Measurements from ENCODE around the gene ALG13.
A peak's percentile ranks its signal among the peaks of the same experiment; 100 is the strongest.

The ALG13 gene

DNA sequence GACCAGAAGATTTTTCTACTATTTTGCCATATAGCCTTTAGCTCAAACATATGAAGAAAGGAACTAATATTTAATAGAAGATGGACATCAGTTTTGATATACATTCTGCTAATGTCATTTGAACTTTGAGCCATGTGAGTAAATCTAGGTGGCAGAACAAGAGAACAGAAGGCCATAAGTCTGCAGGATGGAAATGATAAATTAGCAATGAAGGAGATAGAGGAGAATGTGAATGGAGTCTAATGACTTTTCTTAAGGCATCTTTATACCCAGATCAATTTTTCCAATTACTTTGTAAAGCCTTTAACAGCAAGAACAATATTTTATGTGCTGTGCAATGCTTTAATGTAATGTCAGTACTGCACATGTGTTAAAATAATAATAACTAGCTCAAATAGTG, 30.1 kb upstream of the ALG13 start:
- H2AFZ ChIP-seq (ENCODE audit: low read depth, low read length): no peak overlapping the region
- no peak overlapping the region for H2AK5ac ChIP-seq (ENCODE audit: low read length, severe bottlenecking)
- H2BK120ac ChIP-seq (ENCODE audit: low read depth, low read length): no peak overlapping the region
- no peak overlapping the region for H2BK12ac ChIP-seq (ENCODE audit: low read length in 2 of 2)
- H3K9ac ChIP-seq (ENCODE audit: low read length): no peak overlapping the region
- no peak overlapping the region for H3K27ac ChIP-seq (ENCODE audit: low read length, poor library complexity, severe bottlenecking)
- no peak overlapping the region for H4K8ac ChIP-seq (ENCODE audit: low read length)
- H3K36me3 ChIP-seq (ENCODE audit: control insufficient read depth in 1 of 2, insufficient read depth in 2 of 2, low read depth in 1 of 2, low read length in 2 of 2): no peaks in the 10 kb centered on the region
- no peak overlapping the region for H2BK5ac ChIP-seq (ENCODE audit: low read depth, low read length, poor library complexity, severe bottlenecking)
- no peak overlapping the region for H3K4me2 ChIP-seq (ENCODE audit: low read length, poor library complexity, severe bottlenecking)
- H3K79me1 ChIP-seq (replicated peaks; ENCODE audit: low read length, poor library complexity, severe bottlenecking): no peaks in the 10 kb centered on the region
- peaks cover 0 to 3% of the 10 kb centered on the region in 2 experiments for H3K27me3 ChIP-seq (ENCODE audit: control insufficient read depth in 1 of 2, insufficient read depth in 1 of 2, low read length in 2 of 2)
- no peak overlapping the region for H3K4me3 ChIP-seq (ENCODE audit: insufficient read depth in 1 of 2, low read depth in 1 of 2, low read length in 2 of 2)
- DNase-seq: no peak
- H3K23ac ChIP-seq (ENCODE audit: low read length in 2 of 2): no peak overlapping the region
- H4K91ac ChIP-seq (ENCODE audit: low read length): no peak overlapping the region
- H3K4me1 ChIP-seq (ENCODE audit: control insufficient read depth, insufficient read depth, low read depth, low read length): no peaks in the 10 kb centered on the region
- peaks cover 6% of the 10 kb centered on the region for H3K9me3 ChIP-seq (ENCODE audit: control insufficient read depth, low read length)
- H3K4ac ChIP-seq (ENCODE audit: low read depth in 1 of 2, low read length in 2 of 2): no peak overlapping the region
- H3K18ac ChIP-seq (ENCODE audit: low read depth in 1 of 2, low read length in 2 of 2): no peak overlapping the region
- no peak overlapping the region for H2BK15ac ChIP-seq (ENCODE audit: low read depth, poor library complexity, severe bottlenecking)
- H3K14ac ChIP-seq (ENCODE audit: low read length in 2 of 2): no peak overlapping the region

- H4K91ac ChIP-seq (ENCODE audit: low read length): no peak overlapping the region
- no peak overlapping the region for H3K18ac ChIP-seq (ENCODE audit: low read depth in 1 of 2, low read length in 2 of 2)
- H2BK5ac ChIP-seq (ENCODE audit: low read depth, low read length, poor library complexity, severe bottlenecking): no peak overlapping the region
- H3K4me3 ChIP-seq (ENCODE audit: insufficient read depth in 1 of 2, low read depth in 1 of 2, low read length in 2 of 2): no peak overlapping the region
- H3K9me3 ChIP-seq (ENCODE audit: control insufficient read depth, low read length): peaks cover 6% of the 10 kb centered on the region
- H3K4me1 ChIP-seq (ENCODE audit: control insufficient read depth, insufficient read depth, low read depth, low read length): no peaks in the 10 kb centered on the region
- H3K14ac ChIP-seq (ENCODE audit: low read length in 2 of 2): no peak overlapping the region
- H3K9ac ChIP-seq (ENCODE audit: low read length): no peak overlapping the region
- H2BK12ac ChIP-seq (ENCODE audit: low read length in 2 of 2): no peak overlapping the region
- H3K36me3 ChIP-seq (ENCODE audit: control insufficient read depth in 1 of 2, insufficient read depth in 2 of 2, low read depth in 1 of 2, low read length in 2 of 2): no peaks in the 10 kb centered on the region
- H2BK15ac ChIP-seq (ENCODE audit: low read depth, poor library complexity, severe bottlenecking): no peak overlapping the region
- DNase-seq: peak; percentile 18
- no peak overlapping the region for H2BK120ac ChIP-seq (ENCODE audit: low read depth, low read length)
- no peak overlapping the region for H2AK5ac ChIP-seq (ENCODE audit: low read length, severe bottlenecking)
- WGBS: 69% methylated on average over 2 of the region's 3 CpGs
- H3K27ac ChIP-seq (ENCODE audit: low read length, poor library complexity, severe bottlenecking): no peak overlapping the region
- no peak overlapping the region for H3K4me2 ChIP-seq (ENCODE audit: low read length, poor library complexity, severe bottlenecking)
- H3K4ac ChIP-seq (ENCODE audit: low read depth in 1 of 2, low read length in 2 of 2): no peak overlapping the region
- H2AFZ ChIP-seq (ENCODE audit: low read depth, low read length): no peak overlapping the region
- no peak overlapping the region for H4K8ac ChIP-seq (ENCODE audit: low read length)
- no peak overlapping the region for H3K23ac ChIP-seq (ENCODE audit: low read length in 2 of 2)
- H3K79me1 ChIP-seq (replicated peaks; ENCODE audit: low read length, poor library complexity, severe bottlenecking): no peaks in the 10 kb centered on the region
- peaks cover 0 to 9% of the 10 kb centered on the region in 2 experiments for H3K27me3 ChIP-seq (ENCODE audit: control insufficient read depth in 1 of 2, insufficient read depth in 1 of 2, low read length in 2 of 2)
Observed at GRCh38 chrX:111652719-111653118, 28.3 kb upstream of the ALG13 start.

DNA sequence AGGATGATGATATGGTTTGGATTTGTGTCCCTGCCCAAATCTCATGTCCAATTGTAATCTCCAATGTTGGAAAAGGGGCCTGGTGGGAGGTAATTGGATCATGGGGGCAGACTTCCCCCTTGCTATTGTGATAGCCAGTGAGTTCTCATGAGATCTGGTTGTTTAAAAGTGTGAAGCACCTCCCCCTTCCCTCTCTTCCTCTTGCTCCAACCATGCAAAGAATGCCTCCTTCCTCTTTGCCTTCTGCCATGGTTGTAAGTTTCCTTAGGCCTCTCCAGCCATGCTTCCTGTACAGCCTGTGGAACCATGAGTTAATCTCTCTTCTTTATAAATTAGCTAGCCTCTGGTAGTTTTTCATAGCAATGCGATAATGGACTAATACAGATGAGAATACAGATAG, 19.7 kb upstream of the ALG13 start:
- H3K18ac ChIP-seq (ENCODE audit: low read depth in 1 of 2, low read length in 2 of 2): no peak overlapping the region
- no peak overlapping the region for H4K8ac ChIP-seq (ENCODE audit: low read length)
- H4K91ac ChIP-seq (ENCODE audit: low read length): no peak overlapping the region
- H3K27me3 ChIP-seq (ENCODE audit: control insufficient read depth in 1 of 2, insufficient read depth in 1 of 2, low read length in 2 of 2): peaks cover 0 to 10% of the 10 kb centered on the region in 2 experiments
- H3K4me3 ChIP-seq (ENCODE audit: insufficient read depth in 1 of 2, low read depth in 1 of 2, low read length in 2 of 2): no peak overlapping the region
- H3K79me1 ChIP-seq (replicated peaks; ENCODE audit: low read length, poor library complexity, severe bottlenecking): no peaks in the 10 kb centered on the region
- no peak overlapping the region for H3K4me2 ChIP-seq (ENCODE audit: low read length, poor library complexity, severe bottlenecking)
- H3K4me1 ChIP-seq (ENCODE audit: control insufficient read depth, insufficient read depth, low read depth, low read length): no peaks in the 10 kb centered on the region
- no peaks in the 10 kb centered on the region for H3K9me3 ChIP-seq (ENCODE audit: control insufficient read depth, low read length)
- no peak overlapping the region for H3K23ac ChIP-seq (ENCODE audit: low read length in 2 of 2)
- H2AK5ac ChIP-seq (ENCODE audit: low read length, severe bottlenecking): no peak overlapping the region
- H2BK12ac ChIP-seq (ENCODE audit: low read length in 2 of 2): no peak overlapping the region
- no peak overlapping the region for H3K9ac ChIP-seq (ENCODE audit: low read length)
- H3K27ac ChIP-seq (ENCODE audit: low read length, poor library complexity, severe bottlenecking): no peak overlapping the region
- H3K4ac ChIP-seq (ENCODE audit: low read depth in 1 of 2, low read length in 2 of 2): no peak overlapping the region
- H2BK15ac ChIP-seq (ENCODE audit: low read depth, poor library complexity, severe bottlenecking): no peak overlapping the region
- H2BK120ac ChIP-seq (ENCODE audit: low read depth, low read length): no peak overlapping the region
- H2AFZ ChIP-seq (ENCODE audit: low read depth, low read length): no peak overlapping the region
- no peak overlapping the region for H2BK5ac ChIP-seq (ENCODE audit: low read depth, low read length, poor library complexity, severe bottlenecking)
- H3K36me3 ChIP-seq (ENCODE audit: control insufficient read depth in 1 of 2, insufficient read depth in 2 of 2, low read depth in 1 of 2, low read length in 2 of 2): no peaks in the 10 kb centered on the region
- no peak for DNase-seq
- WGBS: no CpG with 5 or more reads among the region's 1 CpG
- no peak overlapping the region for H3K14ac ChIP-seq (ENCODE audit: low read length in 2 of 2)

DNA sequence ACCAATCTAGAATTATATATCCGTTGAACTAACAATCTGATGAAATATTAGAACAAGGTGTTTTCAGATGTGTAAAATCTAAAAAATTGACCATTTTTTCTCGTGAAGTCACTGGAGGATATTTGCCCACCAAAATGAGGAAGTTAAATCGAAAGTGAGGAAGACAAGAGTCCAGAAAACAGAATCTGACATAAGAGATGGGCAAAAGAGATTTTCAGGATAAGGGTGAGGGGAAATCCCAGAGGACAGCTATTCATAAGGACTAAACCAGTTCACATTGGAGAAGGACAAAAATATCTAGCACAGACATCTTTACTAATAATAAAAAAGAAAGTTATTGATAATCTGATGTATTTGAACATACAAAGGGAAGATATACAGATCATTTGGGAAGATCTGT, 18.7 kb upstream of the ALG13 start:
- 77% methylated on average over 3 of the region's 3 CpGs for WGBS
- no peak overlapping the region for H3K9ac ChIP-seq (ENCODE audit: low read length)
- H4K91ac ChIP-seq (ENCODE audit: low read length): no peak overlapping the region
- H3K27me3 ChIP-seq (ENCODE audit: control insufficient read depth in 1 of 2, insufficient read depth in 1 of 2, low read length in 2 of 2): peaks cover 0 to 8% of the 10 kb centered on the region in 2 experiments
- no peak overlapping the region for H3K14ac ChIP-seq (ENCODE audit: low read length in 2 of 2)
- H3K79me1 ChIP-seq (replicated peaks; ENCODE audit: low read length, poor library complexity, severe bottlenecking): no peaks in the 10 kb centered on the region
- H3K36me3 ChIP-seq (ENCODE audit: control insufficient read depth in 1 of 2, insufficient read depth in 2 of 2, low read depth in 1 of 2, low read length in 2 of 2): no peaks in the 10 kb centered on the region
- H4K8ac ChIP-seq (ENCODE audit: low read length): no peak overlapping the region
- no peaks in the 10 kb centered on the region for H3K9me3 ChIP-seq (ENCODE audit: control insufficient read depth, low read length)
- H3K4me1 ChIP-seq (ENCODE audit: control insufficient read depth, insufficient read depth, low read depth, low read length): no peaks in the 10 kb centered on the region
- H2BK12ac ChIP-seq (ENCODE audit: low read length in 2 of 2): no peak overlapping the region
- no peak overlapping the region for H3K18ac ChIP-seq (ENCODE audit: low read depth in 1 of 2, low read length in 2 of 2)
- no peak overlapping the region for H2AK5ac ChIP-seq (ENCODE audit: low read length, severe bottlenecking)
- H2AFZ ChIP-seq (ENCODE audit: low read depth, low read length): no peak overlapping the region
- DNase-seq: no peak
- no peak overlapping the region for H3K4me3 ChIP-seq (ENCODE audit: insufficient read depth in 1 of 2, low read depth in 1 of 2, low read length in 2 of 2)
- H2BK15ac ChIP-seq (ENCODE audit: low read depth, poor library complexity, severe bottlenecking): no peak overlapping the region
- no peak overlapping the region for H2BK120ac ChIP-seq (ENCODE audit: low read depth, low read length)
- H3K4ac ChIP-seq (ENCODE audit: low read depth in 1 of 2, low read length in 2 of 2): no peak overlapping the region
- no peak overlapping the region for H3K27ac ChIP-seq (ENCODE audit: low read length, poor library complexity, severe bottlenecking)
- no peak overlapping the region for H3K4me2 ChIP-seq (ENCODE audit: low read length, poor library complexity, severe bottlenecking)
- H2BK5ac ChIP-seq (ENCODE audit: low read depth, low read length, poor library complexity, severe bottlenecking): no peak overlapping the region
- H3K23ac ChIP-seq (ENCODE audit: low read length in 2 of 2): no peak overlapping the region
